PC-3 (cell line): ENCODE data around the gene NACC2. TPM values are rescaled to one million over a fixed set of nuclear protein-coding genes. Genes with fewer than 3 reads are reported as not detected.

Experiments used
- ATAC-seq: fragments of 200-7000 bp; cut with Tn5 transposase; 2 replicates; pipeline ENCODE4 v1.9.1; 2020; ENCODE audit warnings: mild to moderate bottlenecking, moderate library complexity
- BruUV-seq: library from RNA; stranded (reverse); fragments of 400-500 nt; replicated peaks from 2 replicates; lab custom pipeline; 2021; lab: Mats Ljungman, UMichigan
- CTCF ChIA-PET: fragments of 300-600 bp; sonication (Branson Sonifier 250); formaldehyde crosslinking; loops from one replicate; lab custom pipeline; 2022; ENCODE audit warnings: antibody characterized with exemption; lab: Charles Lee
- POLR2A ChIA-PET: fragments of 300-600 bp; sonication (Branson Sonifier 250); formaldehyde crosslinking; loops from one replicate; lab custom pipeline; 2022; ENCODE audit warnings: antibody characterized with exemption; ENCODE audit not compliant: unreplicated experiment; lab: Charles Lee
- DNase-seq: peaks from one replicate; pipeline ENCODE4 v3.0.0-alpha.2; 2015
- H2AFZ ChIP-seq: fragments of 300-600 bp; sonication (generic); 2 replicates; pipeline ENCODE4 v1.6.0; 2016; ENCODE audit warnings: antibody characterized with exemption, low read length
- H3F3A ChIP-seq: fragments of 300-600 bp; sonication (generic); one replicate; pipeline ENCODE4 v1.6.0; 2017; ENCODE audit warnings: antibody characterized with exemption, low read length, control low read depth, mild to moderate bottlenecking; ENCODE audit not compliant: unreplicated experiment
- H3K27ac ChIP-seq: fragments of 300-600 bp; sonication (generic); 2 replicates; pipeline ENCODE4 v1.5.1; 2016; ENCODE audit warnings: mild to moderate bottlenecking, low read length
- H3K27me3 ChIP-seq: fragments of 300-600 bp; sonication (generic); 2 replicates; pipeline ENCODE4 v1.6.1; 2016; ENCODE audit warnings: low read length, mixed read lengths
- H3K36me3 ChIP-seq: fragments of 300-600 bp; sonication (generic); 2 replicates; pipeline ENCODE4 v1.6.1; 2016; ENCODE audit warnings: low read depth, mixed run types, low read length, mixed read lengths
- H3K4me1 ChIP-seq: fragments of 300-600 bp; sonication (generic); 2 replicates; pipeline ENCODE4 v1.5.1; 2016; ENCODE audit warnings: low read length; ENCODE audit not compliant: insufficient read depth
- H3K4me2 ChIP-seq: fragments of 300-600 bp; sonication (generic); 2 replicates; pipeline ENCODE4 v1.6.0; 2016; ENCODE audit warnings: low read length
- H3K4me3 ChIP-seq: fragments of 300-600 bp; sonication (generic); 2 replicates; pipeline ENCODE4 v1.5.1; 2016; ENCODE audit warnings: mild to moderate bottlenecking, low read length, mixed read lengths
- H3K79me2 ChIP-seq: fragments of 300-600 bp; sonication (generic); 2 replicates; pipeline ENCODE4 v1.6.1; 2017; ENCODE audit warnings: low read length, mixed read lengths
- H3K9ac ChIP-seq: fragments of 300-600 bp; sonication (generic); 2 replicates; pipeline ENCODE4 v1.6.0; 2016; ENCODE audit warnings: mild to moderate bottlenecking, low read length
- H3K9me2 ChIP-seq: fragments of 300-600 bp; sonication (generic); replicated peaks from 2 replicates; pipeline ENCODE4 v1.6.1; 2016; ENCODE audit warnings: mixed run types, low read length, mixed read lengths
- H3K9me3 ChIP-seq: fragments of 300-600 bp; sonication (generic); 2 replicates; pipeline ENCODE4 v1.6.1; 2016; ENCODE audit warnings: low read length, mixed read lengths
- H4K20me1 ChIP-seq: fragments of 300-600 bp; sonication (generic); 2 replicates; pipeline ENCODE4 v1.6.1; 2016; ENCODE audit warnings: low read length, mixed read lengths
- CTCF ChIP-seq: fragments of 300-600 bp; sonication (generic); conservative IDR thresholded peaks from 2 replicates; pipeline ENCODE4 v1.5.1; 2017; ENCODE audit warnings: antibody characterized with exemption, low read depth, mild to moderate bottlenecking, low read length
- EZH2 ChIP-seq: fragments of 300-600 bp; sonication (generic); IDR thresholded peaks from one replicate; pipeline ENCODE4 v1.6.1; 2017; ENCODE audit warnings: antibody characterized with exemption, mild to moderate bottlenecking, low read length; ENCODE audit not compliant: unreplicated experiment
- EZH2phosphoT487 ChIP-seq: fragments of 300-600 bp; sonication (generic); IDR thresholded peaks from 2 replicates; pipeline ENCODE4 v1.6.1; 2018; ENCODE audit warnings: mild to moderate bottlenecking, antibody characterized with exemption, low read length, borderline replicate concordance
- intact Hi-C: fragments of 100-400 bp; cut with micrococcal nuclease; formaldehyde crosslinking; loops from 2 replicates; pipeline ENCODE4 v1.9.0; 2023
- total RNA-seq: library from RNA; depleted of rRNA; stranded (reverse); fragments of >200 nt; gene quantifications from 2 replicates; pipeline ENCODE4 v1.2.3, GENCODE V29; 2014

The NACC2 gene
- total RNA-seq, 1 experiment from 2014 or later, result 12.3 TPM

GRCh38 chr9:136058084-136058483, 37.0 kb downstream of the NACC2 start:
- TF ChIP-seq CTCF, result no peak
- no peak for TF ChIP-seq EZH2phosphoT487
- TF ChIP-seq EZH2, result no peak
- no peaks in the 10 kb centered on the region for H3K36me3 ChIP-seq
- H3K4me1 ChIP-seq, result peaks cover 11% of the 10 kb centered on the region
- ATAC-seq (no peak), DNase-seq (no peak)
- no peaks in the 10 kb centered on the region for H3K79me2 ChIP-seq
- ChIA-PET POLR2A (no interaction called here), CTCF (no interaction called here)
- H3K27me3 ChIP-seq, result no peaks in the 10 kb centered on the region
- H2AFZ ChIP-seq, result no peak overlapping the region
- H4K20me1 ChIP-seq, result no peaks in the 10 kb centered on the region
- H3K9ac ChIP-seq, result no peak overlapping the region
- BruUV-seq, result no TSS peak
- no peak overlapping the region for H3K27ac ChIP-seq
- H3K4me2 ChIP-seq, result no peak overlapping the region
- H3F3A ChIP-seq, result no peaks in the 10 kb centered on the region
- H3K9me3 ChIP-seq, result no peaks in the 10 kb centered on the region
- H3K9me2 ChIP-seq, result no peaks in the 10 kb centered on the region
- no peak overlapping the region for H3K4me3 ChIP-seq
- intact Hi-C loops, result no loop called here

- Histone ChIP-seq H3F3A (no peaks in the 10 kb centered on the region), H3K27me3 (no peaks in the 10 kb centered on the region), H3K9me2 (no peaks in the 10 kb centered on the region), H3K79me2 (no peaks in the 10 kb centered on the region), H3K36me3 (no peaks in the 10 kb centered on the region), H3K27ac (no peak overlapping the region), H3K9me3 (no peaks in the 10 kb centered on the region), H3K4me2 (no peak overlapping the region), H4K20me1 (no peaks in the 10 kb centered on the region), H3K4me3 (no peak overlapping the region), H2AFZ (no peak overlapping the region), H3K9ac (no peak overlapping the region), H3K4me1 (peaks cover 17% of the 10 kb centered on the region)
- DNase-seq, result no peak
- POLR2A ChIA-PET, result no interaction called here
- TF ChIP-seq CTCF, result no peak
- TF ChIP-seq EZH2phosphoT487, result no peak
- no peak for TF ChIP-seq EZH2
- intact Hi-C loops, result no loop called here
- ATAC-seq, result no peak
- CTCF ChIA-PET, result no interaction called here
- no TSS peak for BruUV-seq
Measured at GRCh38 chr9:136057236-136058081, 37.6 kb downstream of the NACC2 start.
